ENCODE measurements around the gene ABHD15. TPM values are rescaled to one million over a fixed set of nuclear protein-coding genes. Genes with fewer than 3 reads are reported as not detected.
"Not testable (repeated sequence)": the region's sequence is repeated elsewhere in the genome, so short reads cannot be mapped to it uniquely, and the experiment has no call there.

The ABHD15 gene
- total RNA-seq, 2 donors from 2014 or later, result 10.1 to 15.1 TPM

DNA sequence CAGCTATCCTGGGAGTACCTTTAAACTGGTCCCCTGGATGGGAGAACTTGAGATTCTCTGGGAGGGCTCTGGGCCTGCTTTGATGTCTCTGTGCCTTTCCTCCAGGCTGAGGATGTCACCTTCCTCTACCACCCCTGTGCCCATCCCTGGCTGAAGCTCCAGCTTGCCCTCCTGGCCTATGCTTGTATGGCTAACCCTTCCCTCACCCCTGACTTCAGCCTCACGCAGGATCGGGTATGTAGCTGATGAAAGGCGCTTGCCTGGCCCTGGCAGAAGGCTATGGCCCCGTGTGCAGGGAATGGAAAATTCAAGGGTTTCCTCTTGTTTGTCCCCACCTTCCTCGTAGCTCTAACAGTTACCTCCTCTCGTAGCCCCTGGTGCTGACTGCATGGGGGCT is 4.6 kb upstream of the ABHD15 start:
- peaks cover 28% of the 10 kb centered on the region for H3K36me3 Mint-ChIP-seq (ENCODE audit: low read depth)
- no peaks in the 10 kb centered on the region for H3K9me3 Mint-ChIP-seq

DNA sequence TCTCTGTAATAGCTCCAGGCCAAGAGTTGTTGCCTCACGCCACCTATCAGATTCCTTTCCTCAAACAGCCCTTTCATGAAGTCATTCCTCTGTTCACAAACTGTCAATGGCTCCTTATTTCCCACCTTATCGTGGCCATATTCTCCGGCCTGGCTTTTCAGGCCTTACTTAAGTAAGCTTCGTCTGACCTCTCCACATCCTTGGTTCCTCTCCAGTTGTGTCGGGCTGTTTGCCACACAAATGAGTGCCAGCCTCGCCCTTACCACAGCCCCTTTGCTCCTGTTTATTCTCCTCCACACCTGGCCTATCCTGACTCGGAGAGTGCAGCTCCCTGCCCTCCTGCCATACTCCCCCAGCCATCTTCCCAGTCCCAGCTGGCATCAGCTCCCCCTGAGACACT is 3.7 kb upstream of the ABHD15 start:
- Mint-ChIP-seq H3K4me1 (peaks cover 9% of the 10 kb centered on the region), H3K36me3 (ENCODE audit: low read depth) (peaks cover 32% of the 10 kb centered on the region), H3K9me3 (no peaks in the 10 kb centered on the region), H3K27me3 (no peaks in the 10 kb centered on the region), H3K27ac (no peak overlapping the region), H3K4me3 (peak overlapping the region; percentile 23)
- no peak for ATAC-seq (replicated peaks)

More for the DNA sequence above, 4.6 kb upstream of the ABHD15 start:
- Mint-ChIP-seq H3K27me3 (no peaks in the 10 kb centered on the region), H3K4me1 (peaks cover 9% of the 10 kb centered on the region), H3K4me3 (no peak overlapping the region), H3K27ac (no peak overlapping the region)
- no peak for ATAC-seq (replicated peaks)

DNA sequence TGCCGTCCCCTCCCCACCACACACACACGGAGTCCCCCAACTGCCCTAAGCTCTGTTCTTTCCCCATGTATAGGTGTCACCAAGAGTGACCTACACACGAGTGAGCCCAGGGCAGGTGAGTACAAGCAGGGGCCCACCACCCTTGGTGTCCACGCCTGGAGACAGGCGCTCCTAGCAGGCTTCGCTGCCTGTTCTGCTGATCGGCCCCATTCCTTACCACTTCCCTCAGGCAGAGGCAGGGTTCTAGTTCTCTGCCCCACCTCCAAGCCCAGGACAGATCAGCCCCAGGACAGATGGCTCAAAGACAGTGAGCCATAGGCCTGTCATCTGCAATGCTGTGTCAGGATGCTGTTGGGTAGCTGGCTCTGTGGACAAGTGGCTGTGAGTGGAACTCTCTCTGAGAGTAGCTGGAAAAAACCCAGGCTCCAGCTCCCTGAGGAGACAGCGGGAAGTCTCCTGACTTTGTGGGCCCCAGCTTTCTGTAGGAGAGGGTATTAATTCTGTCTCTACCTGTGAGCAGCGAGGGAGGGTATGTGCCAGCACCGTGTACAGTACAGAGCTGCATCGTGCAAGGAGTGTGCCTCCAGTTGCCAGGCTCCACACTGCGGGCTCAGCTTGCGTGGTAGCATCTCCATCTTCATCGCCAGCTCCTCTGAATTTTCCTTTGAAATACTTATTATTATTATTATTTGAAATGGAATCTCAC is 2.6 kb upstream of the ABHD15 start:
- Mint-ChIP-seq H3K9me3 (no peaks in the 10 kb centered on the region), H3K4me3 (peak overlapping the region; percentile 96), H3K27me3 (no peaks in the 10 kb centered on the region), H3K27ac (peak overlapping the region; percentile 75), H3K36me3 (ENCODE audit: low read depth) (peaks cover 23% of the 10 kb centered on the region), H3K4me1 (peaks cover 9% of the 10 kb centered on the region)
- no peak for ATAC-seq (replicated peaks)

DNA sequence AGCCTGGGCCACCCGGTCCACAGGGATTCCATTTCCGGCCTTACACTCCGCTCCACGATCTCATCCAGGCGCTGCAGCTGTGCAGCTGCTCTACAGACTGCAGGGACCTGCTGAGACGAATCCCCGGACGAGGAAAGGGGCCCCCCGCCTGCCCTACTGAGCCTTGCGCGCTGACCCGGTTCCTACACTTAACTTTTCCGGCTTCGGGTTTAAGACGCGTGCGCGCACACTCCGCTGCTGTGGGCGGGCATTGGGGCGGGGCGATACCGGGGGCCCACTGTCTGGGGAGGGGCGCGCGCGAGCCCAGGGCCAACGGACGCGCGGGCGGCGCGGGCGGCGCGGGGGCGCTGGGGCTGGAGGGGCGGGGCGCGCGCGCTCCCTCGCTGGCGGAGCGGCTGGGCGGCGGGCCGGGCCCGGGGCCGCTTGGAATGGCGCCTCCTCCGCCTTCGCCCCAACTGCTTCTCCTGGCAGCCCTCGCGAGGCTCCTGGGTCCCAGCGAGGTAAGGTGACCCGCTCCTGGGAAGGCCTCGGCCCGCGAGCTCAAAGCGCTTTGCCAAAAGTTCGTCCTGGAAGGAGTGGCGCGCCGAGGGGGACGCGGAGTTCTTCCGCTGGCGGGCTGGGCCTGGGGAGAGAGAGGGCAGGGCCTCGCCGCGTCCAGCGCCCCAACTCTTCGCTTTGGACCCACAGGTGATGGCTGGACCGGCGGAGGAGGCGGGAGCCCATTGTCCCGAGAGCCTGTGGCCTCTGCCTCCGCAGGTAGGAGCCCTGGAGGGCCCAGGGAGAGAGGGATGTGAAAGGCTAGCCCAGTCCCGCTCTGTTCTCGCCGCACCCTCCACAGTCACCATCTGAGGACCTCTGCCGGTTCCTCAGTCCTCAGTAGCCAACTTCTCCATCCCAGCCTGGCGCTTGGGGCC is 1.8 kb upstream of the ABHD15 start, which contains the start of gene TP53I13:
TSS of gene TP53I13 (plus strand) at position 371 of the 914 bp plus-strand sequence. CDS start at position 429, 58 bp downstream.
- Mint-ChIP-seq H3K4me1 (peaks cover 14% of the 10 kb centered on the region), H3K27ac (peak within 1 kb of the TSS; percentile 92), H3K36me3 (ENCODE audit: low read depth) (peaks cover 15% of the 10 kb centered on the region), H3K4me3 (peak within 1 kb of the TSS; percentile 96), H3K9me3 (no peaks in the 10 kb centered on the region), H3K27me3 (no peaks in the 10 kb centered on the region)
- peak; percentile 60 for ATAC-seq (replicated peaks)

DNA sequence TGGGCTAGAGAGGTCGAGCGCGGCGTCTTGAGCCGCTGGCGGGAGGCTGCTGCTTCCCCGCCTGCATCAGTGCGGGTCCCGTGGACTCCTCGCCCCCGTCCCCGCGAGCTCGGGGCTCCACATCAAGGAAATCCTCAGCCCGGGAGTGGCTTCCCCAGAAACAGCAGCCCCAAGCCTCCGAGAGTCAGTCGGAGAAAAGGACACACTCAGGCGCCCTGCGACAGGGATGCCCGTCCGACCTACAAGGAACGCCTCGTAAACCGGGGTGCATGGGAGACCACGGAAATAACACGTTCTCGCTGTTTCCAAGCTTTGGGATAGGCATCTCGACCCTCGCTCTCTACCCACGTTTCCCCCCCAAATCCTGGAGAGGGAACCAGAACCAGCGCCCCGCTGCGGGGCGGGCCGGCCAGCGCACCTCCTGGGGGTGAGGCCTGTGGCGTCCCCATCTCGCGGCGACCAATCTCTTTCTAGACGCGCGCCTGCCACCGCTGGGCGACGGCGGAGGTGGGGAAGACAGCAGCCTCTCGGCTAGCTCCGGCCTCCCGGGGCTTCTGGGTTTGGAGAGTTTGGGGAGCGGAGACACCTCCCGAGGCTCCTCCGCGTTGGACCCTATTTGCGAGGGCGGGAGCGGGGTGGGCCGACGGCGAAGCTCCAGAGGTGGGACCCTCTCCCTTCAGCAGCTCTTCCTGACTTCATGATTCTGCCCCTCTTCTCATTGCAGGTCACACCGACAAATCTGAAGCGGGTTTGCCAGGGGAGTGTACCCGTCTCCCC is 905 bp upstream of the ABHD15 start:
- H3K27ac Mint-ChIP-seq, result peak overlapping the region; percentile 92
- no peaks in the 10 kb centered on the region for H3K9me3 Mint-ChIP-seq
- H3K36me3 Mint-ChIP-seq (ENCODE audit: low read depth), result peaks cover 9% of the 10 kb centered on the region
- peaks cover 14% of the 10 kb centered on the region for H3K4me1 Mint-ChIP-seq
- peak; percentile 65 for ATAC-seq (replicated peaks)
- peak overlapping the region; percentile 96 for H3K4me3 Mint-ChIP-seq
- H3K27me3 Mint-ChIP-seq, result no peaks in the 10 kb centered on the region

DNA sequence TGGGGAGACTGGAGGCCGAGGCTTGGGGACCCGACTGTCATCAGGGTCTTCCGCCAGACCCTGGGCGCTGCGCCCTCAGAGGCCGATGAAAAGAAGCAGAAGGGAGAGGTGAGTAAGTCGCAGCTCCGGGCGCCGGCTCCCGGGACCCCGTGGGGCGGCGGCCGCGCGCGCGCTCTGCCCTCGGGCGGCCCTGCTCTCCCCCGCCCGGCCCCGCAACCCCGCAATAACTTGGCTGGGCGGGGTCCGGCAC is 392 bp upstream of the ABHD15 start:
- Mint-ChIP-seq H3K4me3 (peak overlapping the region; percentile 96), H3K27ac (no peak overlapping the region), H3K36me3 (ENCODE audit: low read depth) (peaks cover 14% of the 10 kb centered on the region), H3K9me3 (no peaks in the 10 kb centered on the region), H3K27me3 (no peaks in the 10 kb centered on the region), H3K4me1 (peaks cover 14% of the 10 kb centered on the region)
- peak; percentile 1 for ATAC-seq (replicated peaks)

DNA sequence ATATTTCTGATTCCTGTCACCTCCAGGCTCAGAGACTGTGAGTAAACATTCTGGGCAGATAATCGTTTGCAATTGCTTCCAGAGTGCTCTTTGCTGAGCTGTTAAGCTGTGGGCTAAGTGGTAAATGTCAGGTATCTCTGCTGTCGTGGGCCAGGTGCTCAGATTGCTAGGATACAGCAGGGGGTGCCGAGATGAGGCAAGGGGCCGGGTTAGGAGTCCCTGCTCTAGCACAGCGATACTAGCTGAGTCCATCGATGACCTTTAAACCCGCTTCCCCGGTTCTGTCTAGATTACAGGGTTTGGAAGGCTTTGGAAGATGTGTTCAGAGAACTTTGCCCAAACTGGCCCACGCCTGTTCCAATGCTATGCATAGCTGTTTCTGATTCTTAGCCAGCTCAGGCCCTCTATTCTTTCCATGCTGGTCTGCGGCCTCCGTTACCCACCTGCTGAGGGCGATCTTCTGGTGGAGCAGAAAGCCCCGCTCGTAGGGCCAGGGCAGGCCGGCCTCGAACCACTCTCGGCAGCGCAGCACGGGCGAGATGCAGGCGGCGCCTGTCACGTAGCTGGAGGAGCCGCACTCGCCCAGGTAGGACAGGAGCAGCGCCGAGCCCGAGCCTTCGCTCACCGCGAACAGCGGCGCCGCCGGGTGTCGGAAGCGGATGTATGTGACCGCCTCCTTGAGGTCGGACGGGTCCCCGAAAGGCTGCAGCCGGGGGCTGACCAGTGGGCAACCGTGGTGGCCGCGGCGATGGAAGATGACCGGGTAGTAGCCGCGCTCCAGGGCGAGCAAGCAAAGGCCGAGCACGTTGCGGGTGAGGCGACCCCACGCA is 979 bp downstream of the ABHD15 start:
- H3K27ac Mint-ChIP-seq, result peak overlapping the region; percentile 94
- H3K27me3 Mint-ChIP-seq, result no peaks in the 10 kb centered on the region
- peak; percentile 25 for ATAC-seq (replicated peaks)
- no peaks in the 10 kb centered on the region for H3K9me3 Mint-ChIP-seq
- peak overlapping the region; percentile 98 for H3K4me3 Mint-ChIP-seq
- peaks cover 15% of the 10 kb centered on the region for H3K4me1 Mint-ChIP-seq
- H3K36me3 Mint-ChIP-seq (ENCODE audit: low read depth), result peaks cover 28% of the 10 kb centered on the region

DNA sequence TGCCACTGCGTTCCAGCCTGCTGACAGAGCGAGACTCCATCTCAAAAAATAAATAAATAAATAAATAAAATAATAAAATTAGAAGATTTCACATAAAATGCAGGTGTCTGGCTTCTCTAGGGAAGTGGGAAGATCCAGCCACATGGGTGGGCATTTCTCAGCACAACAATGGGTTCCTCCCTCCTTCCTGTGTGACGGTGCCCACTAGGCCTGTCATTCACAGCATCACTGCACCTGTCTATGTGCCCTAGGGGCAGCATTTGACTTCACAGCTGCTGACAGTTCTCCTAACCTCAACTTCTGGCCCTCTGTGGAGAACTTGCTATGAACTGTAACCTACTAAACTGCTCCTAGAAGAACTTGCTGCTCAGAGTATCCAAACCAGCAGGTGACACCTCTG is 3.0 kb downstream of the ABHD15 start:
- peak overlapping the region; percentile 76 for H3K27ac Mint-ChIP-seq
- H3K36me3 Mint-ChIP-seq (ENCODE audit: low read depth), result peaks cover 36% of the 10 kb centered on the region
- H3K4me1 Mint-ChIP-seq, result peaks cover 10% of the 10 kb centered on the region
- no peaks in the 10 kb centered on the region for H3K27me3 Mint-ChIP-seq
- no peaks in the 10 kb centered on the region for H3K9me3 Mint-ChIP-seq
- ATAC-seq (replicated peaks), result no peak
- H3K4me3 Mint-ChIP-seq, result peak overlapping the region; percentile 98

DNA sequence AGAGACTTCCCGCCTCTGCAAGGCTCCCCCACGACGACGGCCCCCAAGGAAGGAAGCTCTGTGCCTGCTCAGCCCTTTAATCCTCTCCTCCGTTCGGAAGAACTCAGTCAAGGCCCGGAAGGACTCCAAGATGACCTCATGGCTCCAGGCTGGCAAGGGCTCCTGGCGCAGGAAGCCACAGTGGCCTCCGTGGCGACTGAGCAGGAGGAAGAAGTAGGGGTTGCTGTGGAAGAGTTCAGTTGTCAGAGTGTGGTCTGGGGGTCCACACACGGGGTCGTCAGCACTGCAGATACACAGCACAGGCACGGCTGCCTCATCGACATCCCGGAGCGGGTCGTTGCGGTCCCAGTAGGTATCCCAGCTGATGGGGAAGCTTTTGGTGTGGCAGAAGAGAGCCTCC is 4.2 kb downstream of the ABHD15 start:
- no peaks in the 10 kb centered on the region for H3K27me3 Mint-ChIP-seq
- no peaks in the 10 kb centered on the region for H3K9me3 Mint-ChIP-seq
- ATAC-seq (replicated peaks), result no peak
- peak overlapping the region; percentile 55 for H3K4me3 Mint-ChIP-seq
- peak overlapping the region; percentile 71 for H3K27ac Mint-ChIP-seq
- H3K36me3 Mint-ChIP-seq (ENCODE audit: low read depth), result peaks cover 36% of the 10 kb centered on the region
- peaks cover 12% of the 10 kb centered on the region for H3K4me1 Mint-ChIP-seq

DNA sequence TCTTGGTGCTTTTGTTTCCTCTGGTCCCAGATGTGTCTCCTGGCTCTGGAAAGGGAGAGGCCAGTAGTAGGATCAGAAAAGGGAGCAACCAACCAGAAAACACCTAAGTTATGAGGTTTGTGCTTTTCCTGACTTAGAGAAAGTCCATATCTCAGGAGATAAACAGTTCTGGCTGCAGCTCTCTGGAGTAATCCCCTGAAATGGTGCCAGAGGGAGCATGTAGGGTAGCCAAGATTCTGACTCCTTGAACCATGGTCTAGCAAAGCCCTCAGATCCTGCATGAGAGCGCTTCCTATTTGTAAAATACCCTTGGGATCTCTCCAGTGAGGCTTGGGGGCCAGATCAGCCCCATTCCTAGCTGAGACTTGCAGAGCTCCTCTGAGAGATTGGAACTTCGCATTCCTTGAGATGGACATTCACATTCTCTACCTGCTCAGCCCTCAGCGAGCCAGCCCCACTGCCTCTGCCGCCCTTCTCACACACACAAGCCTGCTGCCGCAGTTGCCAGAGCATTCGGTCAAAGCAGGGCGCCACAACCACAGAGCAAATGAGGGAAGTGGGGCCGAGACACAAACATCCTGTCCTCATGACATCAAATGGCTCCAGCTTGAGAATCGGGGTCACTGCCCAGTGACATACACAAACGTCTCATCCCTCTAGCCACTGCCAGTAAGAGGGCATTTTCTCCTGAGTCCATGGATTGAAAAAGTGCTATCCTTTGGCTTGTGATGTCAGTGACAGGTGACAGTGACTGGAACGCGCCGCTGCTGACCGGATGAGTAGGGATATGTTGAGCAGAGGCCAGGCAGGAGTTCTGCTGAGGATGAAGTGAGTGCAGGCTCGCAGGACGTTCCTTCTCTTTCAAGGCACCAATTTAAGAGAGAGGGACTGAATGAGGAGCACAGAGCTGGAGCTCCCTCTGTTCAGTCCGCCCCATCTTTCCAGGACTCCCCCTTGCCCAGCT is 5.0 kb downstream of the ABHD15 start:
- H3K9me3 Mint-ChIP-seq, result no peaks in the 10 kb centered on the region
- ATAC-seq (replicated peaks), result no peak
- no peaks in the 10 kb centered on the region for H3K27me3 Mint-ChIP-seq
- H3K4me1 Mint-ChIP-seq, result peaks cover 18% of the 10 kb centered on the region
- H3K36me3 Mint-ChIP-seq (ENCODE audit: low read depth), result peaks cover 36% of the 10 kb centered on the region
- H3K27ac Mint-ChIP-seq, result peak overlapping the region; percentile 71
- H3K4me3 Mint-ChIP-seq, result peak overlapping the region; percentile 55

DNA sequence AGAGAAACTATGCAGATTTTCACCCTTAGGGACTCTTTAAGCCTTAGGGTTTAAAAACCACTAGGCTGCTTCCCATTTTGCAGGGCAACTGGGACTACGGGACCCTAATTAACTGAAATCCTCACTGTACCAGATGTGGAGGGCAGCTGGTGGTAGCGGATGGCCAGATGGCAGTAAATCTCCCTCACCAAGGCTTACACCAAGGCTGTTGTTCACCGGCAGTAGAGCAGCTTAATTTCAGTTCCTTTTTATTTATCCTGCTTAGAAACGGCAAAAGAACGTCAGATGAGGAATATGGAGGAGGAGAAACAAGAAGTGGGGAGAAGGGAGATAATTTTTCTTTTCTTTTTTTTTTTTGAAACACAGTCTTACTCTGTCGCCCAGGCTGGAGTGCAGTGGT is 6.5 kb downstream of the ABHD15 start:
- no peak for ATAC-seq (replicated peaks)
- H3K27ac Mint-ChIP-seq, result peak overlapping the region; percentile 59
- no peaks in the 10 kb centered on the region for H3K9me3 Mint-ChIP-seq
- H3K27me3 Mint-ChIP-seq, result no peaks in the 10 kb centered on the region
- H3K36me3 Mint-ChIP-seq (ENCODE audit: low read depth), result peaks cover 27% of the 10 kb centered on the region
- peaks cover 18% of the 10 kb centered on the region for H3K4me1 Mint-ChIP-seq
- H3K4me3 Mint-ChIP-seq, result no peak overlapping the region

DNA sequence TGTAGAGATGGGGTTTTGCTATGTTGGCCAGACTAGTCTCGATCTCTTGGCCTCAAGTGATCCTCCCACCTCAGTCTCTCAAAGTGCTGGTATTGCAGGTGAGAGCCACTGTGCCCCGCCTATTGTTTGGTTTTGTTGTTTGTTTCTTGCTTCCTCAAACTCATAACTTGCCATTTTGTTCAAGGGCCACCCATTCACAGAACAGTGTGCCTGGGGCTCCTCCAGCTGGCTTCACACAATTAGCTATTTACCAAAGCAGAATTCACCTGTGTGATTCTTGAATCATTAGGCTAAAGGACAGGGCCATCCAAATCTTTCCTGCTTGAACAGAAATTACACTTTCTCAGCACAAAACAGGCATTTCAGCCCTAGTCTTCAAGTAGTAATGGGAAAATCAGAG is 7.2 kb downstream of the ABHD15 start:
- ATAC-seq (replicated peaks), result no peak
- no peak overlapping the region for H3K4me3 Mint-ChIP-seq
- H3K27me3 Mint-ChIP-seq, result no peaks in the 10 kb centered on the region
- H3K36me3 Mint-ChIP-seq (ENCODE audit: low read depth), result peaks cover 27% of the 10 kb centered on the region
- peaks cover 18% of the 10 kb centered on the region for H3K4me1 Mint-ChIP-seq
- H3K27ac Mint-ChIP-seq, result no peak overlapping the region
- no peaks in the 10 kb centered on the region for H3K9me3 Mint-ChIP-seq

DNA sequence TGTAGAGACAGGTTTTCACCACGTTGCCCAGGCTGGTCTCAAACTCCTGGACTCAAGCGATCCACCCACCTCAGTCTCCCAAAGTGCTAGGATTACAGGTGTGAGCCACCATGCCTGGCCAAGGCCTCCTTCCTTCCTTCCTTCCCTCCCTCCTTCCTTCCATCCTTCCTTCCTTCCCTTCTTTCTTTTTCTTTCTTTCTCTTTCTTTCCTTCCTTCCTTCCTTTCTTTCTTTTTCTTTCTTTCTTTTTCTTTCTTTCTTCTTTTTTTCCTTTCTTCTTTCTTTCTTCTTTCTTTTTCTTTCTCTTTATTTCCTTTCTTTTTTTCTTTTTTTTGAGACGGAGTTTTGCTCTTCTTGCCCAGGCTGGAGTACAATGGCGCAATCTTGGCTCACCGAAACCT is 8.7 kb downstream of the ABHD15 start:
- H3K36me3 Mint-ChIP-seq (ENCODE audit: low read depth), result peaks cover 27% of the 10 kb centered on the region
- H3K27me3 Mint-ChIP-seq; ATAC-seq (replicated peaks); H3K9me3 Mint-ChIP-seq: not testable (repeated sequence)
- H3K4me3 Mint-ChIP-seq, result peak overlapping the region; percentile 9
- peaks cover 13% of the 10 kb centered on the region for H3K4me1 Mint-ChIP-seq
- H3K27ac Mint-ChIP-seq, result peak overlapping the region; percentile 85

Data from activated T-helper 17 cell treated with anti-CD3 and anti-CD28 coated beads, Interleukin-2, amount 50 U/mL, for 72 hours (primary cell).